ENCODE measurements around the gene LCNL1. TPM values are rescaled to one million over a fixed set of nuclear protein-coding genes. Genes with fewer than 3 reads are reported as not detected.

LCNL1 gene
- total and polyA plus RNA-seq, 10 of the 15 experiments (the other 5 are each of a cell fraction or from before 2014, with no cell fraction given): not detected

- ChIA-PET SMC1A (ENCODE audit: uncharacterized antibody, unreplicated experiment) (no interaction called here), POLR2A (no interaction called here), CTCF (interaction anchor here (1.5 kb wide), 1 partner anchor 52 kb away, joined by 6 read pairs; no protein-coding TSS in a partner anchor), RAD21 (ENCODE audit: unreplicated experiment) (no interaction called here)
- H3K9ac ChIP-seq (ENCODE audit: control insufficient read depth, insufficient read depth, low read length): no peak within 1 kb of the TSS
- H3K9me3 ChIP-seq (replicated peaks; ENCODE audit: control insufficient read depth, insufficient read depth, low read length): no peaks in the 10 kb centered on the region
- H4K20me1 ChIP-seq (ENCODE audit: control insufficient read depth, insufficient read depth): no peaks in the 10 kb centered on the region
- H3K79me2 ChIP-seq (ENCODE audit: control insufficient read depth, insufficient read depth, low read length): no peaks in the 10 kb centered on the region
- H3K4me2 ChIP-seq (ENCODE audit: control insufficient read depth, insufficient read depth): no peak within 1 kb of the TSS
- no peaks in the 10 kb centered on the region for H3K36me3 ChIP-seq (ENCODE audit: control insufficient read depth in 2 of 2, insufficient read depth in 2 of 2, low read length in 1 of 2)
- WGBS (ENCODE audit: insufficient coverage, insufficient replicate concordance, low lambda C conversion rate, missing lambda C conversion rate): 40% methylated on average over 10 of the region's 10 CpGs
- in situ Hi-C loops (cut with MboI) (no loop called here), intact Hi-C loops (cut with micrococcal nuclease; ENCODE audit: unreplicated experiment) (no loop called here)
- FAIRE-seq (no peak), ATAC-seq (no peak), DNase-seq (ENCODE audit: low read depth, low spot score) (no peak)
- H3K27me3 ChIP-seq (replicated peaks in 1 of 2; ENCODE audit: control insufficient read depth in 2 of 2, insufficient read depth in 2 of 2, low read length in 1 of 2): no peaks in the 10 kb centered on the region; a peak in 2 of 4 replicates
- no peak within 1 kb of the TSS for H3K4me3 ChIP-seq
- BruUV-seq (replicated peaks): no TSS peak
- H2AFZ ChIP-seq (ENCODE audit: control insufficient read depth, low read depth, low read length): no peak within 1 kb of the TSS
- no peaks in the 10 kb centered on the region for H3K4me1 ChIP-seq (ENCODE audit: control insufficient read depth, insufficient read depth, low read length)
- no peak within 1 kb of the TSS for H3K27ac ChIP-seq (ENCODE audit: control insufficient read depth, insufficient read depth)
- TF ChIP-seq NR2C2 (IDR thresholded peaks at IDR 0.05; ENCODE audit: borderline replicate concordance, control insufficient read depth, insufficient read length, low read depth): no peak
- TF ChIP-seq NKRF (conservative IDR thresholded peaks at IDR 0.05): no peak
- no peak for TF ChIP-seq BCL11A (IDR thresholded peaks at IDR 0.05; ENCODE audit: low read depth, low read length)
- TF ChIP-seq CBFB (IDR thresholded peaks at IDR 0.05; ENCODE audit: low read depth): no peak
- no peak for TF ChIP-seq TAF1 (IDR thresholded peaks at IDR 0.05; ENCODE audit: borderline replicate concordance, low read depth, low read length)
- no peak for TF ChIP-seq FOXK2 (IDR thresholded peaks at IDR 0.05)
- TF ChIP-seq TCF7 (IDR thresholded peaks at IDR 0.05; ENCODE audit: borderline replicate concordance): no peak
- TF ChIP-seq KLF5 (IDR thresholded peaks at IDR 0.05; ENCODE audit: partially characterized antibody): no peak
- TF ChIP-seq EED (IDR thresholded peaks at IDR 0.05; ENCODE audit: low read depth): no peak
- no peak for TF ChIP-seq SMAD5 (IDR thresholded peaks at IDR 0.05; ENCODE audit: low read depth)
- TF ChIP-seq EZH2 (IDR thresholded peaks at IDR 0.05; ENCODE audit: borderline replicate concordance, control insufficient read depth, low read depth, low read length): no peak
- TF ChIP-seq NFYB (IDR thresholded peaks at IDR 0.05; ENCODE audit: insufficient read depth, low read depth, low read length): no peak
- TF ChIP-seq TCF3 (IDR thresholded peaks at IDR 0.05; ENCODE audit: borderline replicate concordance, insufficient read depth, low read depth, low read length): no peak
- TF ChIP-seq ZNF207 (IDR thresholded peaks at IDR 0.05; ENCODE audit: borderline replicate concordance): no peak
- no peak for TF ChIP-seq ZBED1 (IDR thresholded peaks at IDR 0.05; ENCODE audit: borderline replicate concordance)
- TF ChIP-seq BHLHE40 (IDR thresholded peaks at IDR 0.05; ENCODE audit: borderline replicate concordance in 1 of 2, low read depth in 2 of 2, low read length in 1 of 2): no peak
- TF ChIP-seq BCLAF1 (IDR thresholded peaks at IDR 0.05): no peak
These were observed 5.6 kb upstream of the LCNL1 start, which contains the start of gene PTGDS for GRCh38 chr9:136977223-136977622. Gene PTGDS, plus strand, starts transcription at chr9:136977504. Its CDS starts 75 bp downstream, at chr9:136977579.
